OCI-LY7 (cell line): Measurements from ENCODE around the gene YWHAB. TPM values are rescaled to one million over a fixed set of nuclear protein-coding genes. Genes with fewer than 3 reads are reported as not detected.

ENCODE experiments used
- BruUV-seq: library from RNA; stranded (reverse); fragments of 400-500 nt; replicated peaks from 2 replicates; lab custom pipeline; 2021; lab: Mats Ljungman, UMichigan
- CTCF ChIA-PET: fragments of 300-600 bp; sonication (Branson Sonifier 250); formaldehyde crosslinking; loops from one replicate; lab custom pipeline; 2022; ENCODE audit warnings: antibody characterized with exemption; ENCODE audit not compliant: unreplicated experiment; lab: Charles Lee
- POLR2A ChIA-PET: fragments of 300-600 bp; sonication (Branson Sonifier 250); formaldehyde crosslinking; loops from one replicate; lab custom pipeline; 2022; ENCODE audit warnings: antibody characterized with exemption; lab: Charles Lee
- DNase-seq: peaks from one replicate; pipeline ENCODE4 v3.0.0-alpha.2; 2015; ENCODE audit warnings: low spot score
- H2AFZ ChIP-seq: fragments of 200-600 bp; sonication (generic), shearing (Covaris generic); 2 replicates; pipeline ENCODE4 v1.6.1; 2014; ENCODE audit warnings: mild to moderate bottlenecking, antibody characterized with exemption, low read length, moderate library complexity
- H3K27ac ChIP-seq: fragments of 200-600 bp; sonication (generic); 2 replicates; pipeline ENCODE4 v1.5.1; 2014; ENCODE audit warnings: mixed run types, low read depth, mild to moderate bottlenecking, moderate library complexity, low read length, inconsistent platforms; ENCODE audit not compliant: poor library complexity, severe bottlenecking
- H3K36me3 ChIP-seq: fragments of 200-600 bp; sonication (generic); 2 replicates; pipeline ENCODE4 v1.6.1; 2014; ENCODE audit warnings: mild to moderate bottlenecking, antibody characterized with exemption, low read length, moderate library complexity, mixed read lengths; ENCODE audit not compliant: insufficient read depth
- H3K4me1 ChIP-seq: fragments of 200-600 bp; sonication (generic); 2 replicates; pipeline ENCODE4 v1.5.1; 2014; ENCODE audit warnings: mild to moderate bottlenecking, low read length; ENCODE audit not compliant: insufficient read depth, poor library complexity, severe bottlenecking
- H3K4me2 ChIP-seq: fragments of 200-600 bp; sonication (generic); 2 replicates; pipeline ENCODE4 v1.6.1; 2014; ENCODE audit warnings: mild to moderate bottlenecking, low read length
- H3K4me3 ChIP-seq: fragments of 200-600 bp; sonication (generic); 2 replicates; pipeline ENCODE4 v1.5.1; 2014; ENCODE audit warnings: mild to moderate bottlenecking, low read depth, low read length; ENCODE audit not compliant: poor library complexity, severe bottlenecking
- H3K79me2 ChIP-seq: fragments of 200-600 bp; sonication (generic); 2 replicates; pipeline ENCODE4 v1.6.1; 2016; ENCODE audit warnings: low read depth, mild to moderate bottlenecking, low read length, moderate library complexity, mixed read lengths; ENCODE audit not compliant: insufficient read depth
- H3K9me2 ChIP-seq: fragments of 200-600 bp; sonication (generic); 2 replicates; pipeline ENCODE4 v1.6.1; 2016; ENCODE audit warnings: mild to moderate bottlenecking, low read length, mixed read lengths; ENCODE audit not compliant: insufficient read depth
- H3K9me3 ChIP-seq: fragments of 200-600 bp; sonication (generic); 2 replicates; pipeline ENCODE4 v1.6.1; 2014; ENCODE audit warnings: mild to moderate bottlenecking, mixed run types, low read length, mixed read lengths
- H4K20me1 ChIP-seq: fragments of 200-600 bp; sonication (generic); 2 replicates; pipeline ENCODE4 v1.6.1; 2014; ENCODE audit warnings: mild to moderate bottlenecking, antibody characterized with exemption, low read length, moderate library complexity, mixed read lengths; ENCODE audit not compliant: insufficient read depth
- CTCF ChIP-seq: fragments of 200-600 bp; sonication (generic); conservative IDR thresholded peaks from 2 replicates; pipeline ENCODE4 v1.5.1; 2014; ENCODE audit warnings: mild to moderate bottlenecking, antibody characterized with exemption, low read length, moderate library complexity, mixed read lengths
- EZH2phosphoT487 ChIP-seq: fragments of 200-600 bp; sonication (generic); IDR thresholded peaks from 2 replicates; pipeline ENCODE4 v1.6.1; 2018; ENCODE audit warnings: low read depth, borderline replicate concordance, mild to moderate bottlenecking, mixed run types, antibody characterized with exemption, low read length, moderate library complexity, mixed read lengths
- intact Hi-C: fragments of 100-400 bp; cut with micrococcal nuclease; formaldehyde crosslinking; loops from one replicate; pipeline ENCODE4 v1.10.0; 2022; ENCODE audit not compliant: unreplicated experiment
- total RNA-seq, 2 experiments: library from RNA; depleted of rRNA in 1 of 2; stranded (reverse); fragments of >200 nt in 1 of 2; shearing (Covaris generic) in 1 of 2; gene quantifications; 2 replicates each; pipeline ENCODE4 v1.2.3, GENCODE V29; 2014 to 2022

Gene YWHAB
- total RNA-seq, 2 experiments from 2014 or later, result 72.8 to 245 TPM

- Histone ChIP-seq H3K9me3 (no peaks in the 10 kb centered on the region), H4K20me1 (no peaks in the 10 kb centered on the region), H3K79me2 (no peaks in the 10 kb centered on the region), H3K4me3 (no peak overlapping the region), H3K9me2 (no peaks in the 10 kb centered on the region), H3K4me1 (no peaks in the 10 kb centered on the region), H3K27ac (no peak overlapping the region), H3K4me2 (no peak overlapping the region), H3K36me3 (no peaks in the 10 kb centered on the region), H2AFZ (no peak overlapping the region)
- ChIA-PET POLR2A (interaction anchor here (1.2 kb wide), 1 partner anchor 93 kb away, joined by 3 read pairs; no protein-coding TSS in a partner anchor), CTCF (no interaction called here)
- TF ChIP-seq EZH2phosphoT487 (no peak), CTCF (no peak)
- BruUV-seq, result no TSS peak
- intact Hi-C loops, result no loop called here
- no peak for DNase-seq
These were observed 44.7 kb upstream of the YWHAB start for GRCh38 chr20:44840826-44841225.

GRCh38 chr20:44841955-44842354, 43.5 kb upstream of the YWHAB start:
- intact Hi-C loops, result no loop called here
- H4K20me1 ChIP-seq, result no peaks in the 10 kb centered on the region
- no peak overlapping the region for H2AFZ ChIP-seq
- TF ChIP-seq EZH2phosphoT487 (no peak), CTCF (no peak)
- no peak overlapping the region for H3K27ac ChIP-seq
- H3K4me3 ChIP-seq, result no peak overlapping the region
- no peaks in the 10 kb centered on the region for H3K4me1 ChIP-seq
- no peaks in the 10 kb centered on the region for H3K9me2 ChIP-seq
- no peak for DNase-seq
- POLR2A ChIA-PET, result no interaction called here
- H3K9me3 ChIP-seq, result no peaks in the 10 kb centered on the region
- no peaks in the 10 kb centered on the region for H3K36me3 ChIP-seq
- no peak overlapping the region for H3K4me2 ChIP-seq
- CTCF ChIA-PET, result no interaction called here
- H3K79me2 ChIP-seq, result no peaks in the 10 kb centered on the region
- no TSS peak for BruUV-seq

GRCh38 chr20:44843876-44844275, 41.6 kb upstream of the YWHAB start:
- no peaks in the 10 kb centered on the region for H4K20me1 ChIP-seq
- H3K79me2 ChIP-seq, result no peaks in the 10 kb centered on the region
- H2AFZ ChIP-seq, result no peak overlapping the region
- no peaks in the 10 kb centered on the region for H3K9me2 ChIP-seq
- intact Hi-C loops, result no loop called here
- H3K9me3 ChIP-seq, result no peaks in the 10 kb centered on the region
- no peak overlapping the region for H3K27ac ChIP-seq
- H3K4me2 ChIP-seq, result no peak overlapping the region
- ChIA-PET CTCF (no interaction called here), POLR2A (no interaction called here)
- H3K4me3 ChIP-seq, result no peak overlapping the region
- no TSS peak for BruUV-seq
- DNase-seq, result no peak
- H3K4me1 ChIP-seq, result no peaks in the 10 kb centered on the region
- no peak for TF ChIP-seq EZH2phosphoT487
- no peak for TF ChIP-seq CTCF
- H3K36me3 ChIP-seq, result no peaks in the 10 kb centered on the region
